ENCODE data around the gene SAP30L.

SAP30L gene

GRCh38 chr5:154467655-154468354 lies 22.0 kb downstream of the SAP30L start:
- Mint-ChIP-seq H3K4me3 (no peak overlapping the region), H3K27ac (no peak overlapping the region), H3K36me3 (no peaks in the 10 kb centered on the region), H3K4me1 (no peaks in the 10 kb centered on the region), H3K27me3 (peaks cover 24% of the 10 kb centered on the region), H3K9me3 (no peaks in the 10 kb centered on the region)

DNA sequence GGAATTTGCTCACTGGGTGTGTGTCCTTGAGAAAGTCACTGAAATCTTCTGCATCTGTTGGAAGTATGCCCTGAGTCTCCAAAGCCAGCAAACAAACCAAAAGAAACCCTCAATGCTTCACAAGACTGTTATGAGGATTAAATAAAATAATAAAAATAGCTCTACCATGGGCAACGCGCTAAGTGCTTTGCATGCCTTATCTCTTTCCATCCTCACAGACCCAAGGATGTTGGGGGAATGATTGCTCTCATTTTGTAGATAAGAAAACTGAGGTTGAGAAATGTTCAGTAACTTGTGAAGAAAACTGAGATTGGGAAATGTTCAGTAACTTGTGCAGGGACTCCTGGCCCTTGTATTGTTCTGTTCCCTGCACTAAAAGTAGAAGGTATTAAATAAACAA lies 24.3 kb downstream of the SAP30L start:
- H3K27ac Mint-ChIP-seq = no peak overlapping the region
- no peaks in the 10 kb centered on the region for H3K9me3 Mint-ChIP-seq
- H3K27me3 Mint-ChIP-seq = peaks cover 43% of the 10 kb centered on the region
- H3K36me3 Mint-ChIP-seq = no peaks in the 10 kb centered on the region
- peaks cover 22% of the 10 kb centered on the region for H3K4me1 Mint-ChIP-seq
- H3K4me3 Mint-ChIP-seq = no peak overlapping the region

- no peak overlapping the region for H3K4me3 Mint-ChIP-seq
- peaks cover 49% of the 10 kb centered on the region for H3K27me3 Mint-ChIP-seq
- no peak overlapping the region for H3K27ac Mint-ChIP-seq
- no peaks in the 10 kb centered on the region for H3K9me3 Mint-ChIP-seq
- peaks cover 32% of the 10 kb centered on the region for H3K4me1 Mint-ChIP-seq
- H3K36me3 Mint-ChIP-seq = no peaks in the 10 kb centered on the region
Observed at GRCh38 chr5:154470947-154471870, 25.4 kb downstream of the SAP30L start.

DNA sequence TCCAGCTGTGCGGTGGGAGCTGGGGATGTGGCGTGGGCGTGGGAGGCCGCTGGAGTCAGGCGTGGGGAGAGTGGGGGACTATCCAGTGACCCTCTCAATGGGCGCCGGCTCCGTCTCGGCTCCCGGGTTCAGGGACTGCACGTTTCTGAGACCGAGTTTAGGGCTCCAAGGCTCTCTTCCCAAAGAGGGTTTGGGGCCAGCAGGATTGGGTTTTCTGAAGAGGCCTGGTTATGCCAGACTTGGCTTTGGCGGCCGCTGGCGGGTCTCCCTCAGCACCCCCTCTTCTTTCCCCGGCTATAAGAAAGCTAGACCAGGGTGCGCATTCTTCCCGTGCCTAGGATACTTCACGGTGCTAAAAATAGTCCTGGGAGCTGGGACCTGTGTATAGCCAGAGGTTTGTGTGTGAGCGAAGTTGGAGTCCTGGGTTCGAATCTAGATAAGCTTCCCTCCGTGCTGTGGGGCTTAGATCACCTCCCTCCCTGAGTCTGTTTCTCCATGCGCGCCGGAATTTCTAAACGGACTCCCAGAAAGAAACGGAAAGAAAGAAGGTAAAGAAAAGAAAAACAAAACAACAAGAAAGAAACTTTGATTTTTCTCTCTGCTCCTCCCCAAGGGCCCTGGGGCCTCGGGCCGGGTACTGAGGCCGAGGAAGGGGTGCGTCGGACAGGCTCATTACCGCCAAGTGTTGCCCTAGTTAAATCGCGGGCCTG lies 27.2 kb downstream of the SAP30L start:
- H3K4me3 Mint-ChIP-seq = peak overlapping the region; percentile 66
- peaks cover 45% of the 10 kb centered on the region for H3K4me1 Mint-ChIP-seq
- no peaks in the 10 kb centered on the region for H3K9me3 Mint-ChIP-seq
- H3K27me3 Mint-ChIP-seq = peaks cover 58% of the 10 kb centered on the region
- H3K27ac Mint-ChIP-seq = peak overlapping the region; percentile 17
- no peaks in the 10 kb centered on the region for H3K36me3 Mint-ChIP-seq

DNA sequence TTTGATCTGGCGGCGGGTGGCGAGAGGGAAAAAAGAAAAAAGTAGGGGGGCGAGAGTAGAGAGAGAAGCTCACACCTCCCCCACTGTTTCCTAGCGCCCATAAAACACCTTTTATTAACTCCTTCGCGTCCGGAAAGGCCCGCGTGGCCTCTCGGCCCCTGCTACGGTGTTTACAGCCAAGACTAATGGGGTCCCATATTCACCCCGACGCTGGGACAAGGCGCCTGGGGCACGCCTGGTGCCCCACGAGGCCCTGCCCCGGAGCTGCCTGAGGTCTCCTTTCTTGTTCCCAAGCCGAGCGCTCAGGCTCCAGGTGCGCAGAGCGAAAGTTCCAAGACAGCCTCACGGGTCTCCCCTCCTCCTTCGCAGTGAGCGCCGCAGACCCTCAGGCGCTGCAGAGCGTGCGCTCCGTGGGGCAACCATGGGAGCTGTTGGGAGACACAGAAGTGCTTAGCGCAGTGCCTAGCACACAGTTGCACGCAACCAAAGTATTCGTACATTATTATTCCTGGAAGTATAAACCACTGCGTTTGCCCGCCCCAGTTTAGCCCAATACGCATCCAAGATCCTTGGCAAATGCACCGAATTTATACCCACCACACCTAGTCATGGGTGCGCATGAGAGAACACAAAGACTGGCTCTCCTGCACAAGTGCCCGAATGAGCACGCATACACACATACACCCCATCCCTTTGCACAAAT lies 27.9 kb downstream of the SAP30L start:
- Mint-ChIP-seq H3K36me3 (no peaks in the 10 kb centered on the region), H3K27me3 (peaks cover 57% of the 10 kb centered on the region), H3K27ac (no peak overlapping the region), H3K4me1 (peaks cover 45% of the 10 kb centered on the region), H3K4me3 (peak overlapping the region; percentile 66), H3K9me3 (no peaks in the 10 kb centered on the region)

GRCh38 chr5:154474396-154475334 lies 28.9 kb downstream of the SAP30L start:
- Mint-ChIP-seq H3K36me3 (no peaks in the 10 kb centered on the region), H3K27me3 (peaks cover 62% of the 10 kb centered on the region), H3K27ac (peak overlapping the region; percentile 20), H3K4me3 (peak overlapping the region; percentile 28), H3K4me1 (peaks cover 53% of the 10 kb centered on the region), H3K9me3 (no peaks in the 10 kb centered on the region)

- peak overlapping the region; percentile 28 for H3K4me3 Mint-ChIP-seq
- no peaks in the 10 kb centered on the region for H3K36me3 Mint-ChIP-seq
- H3K27me3 Mint-ChIP-seq = peaks cover 64% of the 10 kb centered on the region
- no peaks in the 10 kb centered on the region for H3K9me3 Mint-ChIP-seq
- H3K27ac Mint-ChIP-seq = no peak overlapping the region
- H3K4me1 Mint-ChIP-seq = peaks cover 59% of the 10 kb centered on the region
Observed at GRCh38 chr5:154475591-154476353, 30.0 kb downstream of the SAP30L start.

- Mint-ChIP-seq H3K27me3 (peaks cover 66% of the 10 kb centered on the region), H3K9me3 (no peaks in the 10 kb centered on the region), H3K27ac (no peak overlapping the region), H3K4me1 (peaks cover 59% of the 10 kb centered on the region), H3K4me3 (peak overlapping the region; percentile 55), H3K36me3 (no peaks in the 10 kb centered on the region)
Observed at GRCh38 chr5:154476354-154477205, 30.8 kb downstream of the SAP30L start.

DNA sequence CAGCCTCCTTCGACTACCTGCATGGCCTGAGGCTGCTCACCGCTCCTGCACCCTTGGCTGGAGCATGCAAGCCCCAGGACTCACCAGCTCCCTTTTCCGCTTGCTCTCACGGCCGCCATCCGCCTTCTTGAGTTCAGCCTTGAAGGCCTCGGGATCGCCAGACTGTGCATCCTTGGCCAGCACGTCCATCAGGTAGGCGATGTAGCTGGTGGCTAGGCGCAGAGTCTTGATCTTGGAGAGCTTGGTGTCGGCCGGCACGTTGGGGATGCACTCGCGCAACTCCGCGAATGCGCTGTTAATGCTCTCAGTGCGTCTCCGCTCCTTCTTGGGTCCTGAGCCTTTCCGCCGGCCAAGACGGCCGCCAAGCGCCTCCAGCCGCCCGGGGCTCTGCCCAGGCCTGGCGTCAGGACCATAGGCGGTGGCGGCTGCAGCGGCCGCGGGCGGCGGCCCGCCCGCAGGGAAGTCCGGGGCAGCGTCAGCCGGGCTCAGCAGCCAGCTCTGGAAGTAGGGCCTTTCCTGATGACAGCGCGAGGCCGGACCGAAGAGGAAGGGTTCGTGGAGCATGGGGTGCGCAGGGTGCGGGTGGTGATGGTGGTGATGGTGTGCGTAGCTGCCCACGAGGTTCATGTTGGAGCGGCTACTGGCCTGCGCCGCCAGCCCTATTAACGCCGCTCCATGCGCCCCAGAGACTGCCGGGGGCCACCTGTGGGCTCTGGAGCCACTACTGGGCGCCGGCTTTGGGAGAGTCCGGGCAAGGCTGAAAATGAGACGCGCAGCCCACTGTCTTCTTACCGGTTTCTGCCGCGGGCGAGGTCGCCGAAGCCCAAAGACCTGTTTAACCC lies 31.8 kb downstream of the SAP30L start:
- Mint-ChIP-seq H3K27ac (peak overlapping the region; percentile 48), H3K27me3 (peaks cover 67% of the 10 kb centered on the region), H3K9me3 (no peaks in the 10 kb centered on the region), H3K36me3 (no peaks in the 10 kb centered on the region), H3K4me3 (peak overlapping the region; percentile 45), H3K4me1 (peaks cover 60% of the 10 kb centered on the region)

DNA sequence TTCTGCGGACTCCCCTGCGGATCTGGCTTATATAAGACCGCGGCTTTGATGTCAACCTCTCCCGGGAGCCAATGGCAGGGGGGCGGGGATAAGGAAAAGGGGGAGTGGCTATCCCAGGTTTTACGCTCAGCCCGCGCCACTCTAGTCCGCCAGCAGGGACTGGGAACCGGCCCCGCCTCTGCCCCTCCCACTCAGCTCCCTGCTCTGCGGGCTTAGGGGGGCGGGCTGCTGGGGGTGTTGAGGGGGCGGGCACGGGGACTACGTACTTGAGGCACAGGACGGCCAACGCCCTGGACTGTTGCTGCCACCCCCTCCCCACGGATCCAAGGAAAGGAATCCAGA lies 32.4 kb downstream of the SAP30L start, which contains the start of gene HAND1:
Gene HAND1 (minus strand): TSS at position 4 of the 342 bp plus-strand sequence. CDS start 219 bp downstream, outside the sequence.
- peak within 1 kb of the TSS; percentile 48 for H3K27ac Mint-ChIP-seq
- peaks cover 68% of the 10 kb centered on the region for H3K27me3 Mint-ChIP-seq
- peaks cover 62% of the 10 kb centered on the region for H3K4me1 Mint-ChIP-seq
- H3K4me3 Mint-ChIP-seq = peak within 1 kb of the TSS; percentile 45
- H3K36me3 Mint-ChIP-seq = no peaks in the 10 kb centered on the region
- no peaks in the 10 kb centered on the region for H3K9me3 Mint-ChIP-seq

DNA sequence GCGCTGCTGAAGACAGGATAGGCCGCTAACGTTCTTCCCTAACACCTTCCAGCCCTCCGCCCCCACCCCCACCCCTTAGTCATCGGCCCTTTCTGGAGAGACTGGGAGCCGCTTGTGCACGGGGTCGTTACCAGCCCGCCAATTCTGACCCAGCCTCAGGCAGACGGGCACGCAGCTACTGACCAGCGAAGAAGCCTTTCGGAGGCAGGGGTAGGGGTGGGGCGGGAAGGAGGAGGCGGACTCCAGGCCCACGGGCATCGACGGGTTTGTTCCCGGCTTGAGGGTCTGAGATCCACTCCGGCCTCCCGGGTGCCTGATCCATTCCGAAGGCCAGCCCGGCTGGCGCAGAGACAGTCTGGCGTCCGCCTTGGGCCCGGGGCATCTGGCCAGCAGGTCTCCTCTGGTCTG lies 33.0 kb downstream of the SAP30L start:
- no peaks in the 10 kb centered on the region for H3K36me3 Mint-ChIP-seq
- H3K27ac Mint-ChIP-seq = no peak overlapping the region
- H3K4me3 Mint-ChIP-seq = no peak overlapping the region
- H3K27me3 Mint-ChIP-seq = peaks cover 70% of the 10 kb centered on the region
- peaks cover 60% of the 10 kb centered on the region for H3K4me1 Mint-ChIP-seq
- H3K9me3 Mint-ChIP-seq = no peaks in the 10 kb centered on the region

DNA sequence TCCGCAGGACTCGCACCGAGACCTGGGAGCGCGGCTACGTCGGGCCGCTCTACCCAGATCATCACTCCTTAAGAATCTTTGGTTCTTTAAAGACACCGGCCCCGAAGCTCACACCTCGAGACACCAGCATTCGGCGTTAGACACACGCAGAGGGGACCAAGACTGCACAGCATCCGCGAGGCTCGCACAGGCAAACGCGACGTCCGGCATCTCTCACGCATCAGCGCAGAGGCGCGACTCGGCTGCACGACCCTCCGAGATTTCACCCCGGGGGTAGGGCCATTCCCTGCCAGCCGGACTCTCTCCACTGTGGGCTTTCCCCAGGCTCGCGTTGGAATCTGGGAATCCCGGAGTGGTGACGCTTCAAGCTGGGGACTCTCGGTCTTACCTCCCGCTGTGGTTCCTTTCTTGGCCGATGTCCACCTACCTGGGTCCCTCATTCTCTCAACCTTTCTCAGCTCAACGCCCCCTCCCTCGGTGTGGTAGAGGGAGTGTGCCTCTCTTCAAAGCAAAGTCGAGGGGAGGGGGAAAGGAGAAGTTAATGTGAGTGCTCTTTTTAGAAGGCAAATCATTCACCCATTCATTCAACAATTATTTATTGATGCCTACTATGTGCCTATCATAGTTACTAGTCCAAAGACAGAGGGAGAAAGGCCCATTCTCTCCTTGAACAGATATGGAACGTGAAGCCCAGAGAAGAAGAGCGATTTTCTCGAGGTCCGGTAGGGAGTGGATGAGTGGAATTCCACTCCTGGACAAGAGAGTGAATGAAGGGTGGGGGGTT lies 33.6 kb downstream of the SAP30L start:
- Mint-ChIP-seq H3K27ac (peak overlapping the region; percentile 80), H3K9me3 (no peaks in the 10 kb centered on the region), H3K4me3 (peak overlapping the region; percentile 31), H3K27me3 (peaks cover 70% of the 10 kb centered on the region), H3K36me3 (no peaks in the 10 kb centered on the region), H3K4me1 (peaks cover 59% of the 10 kb centered on the region)

All from activated naive CD4-positive, alpha-beta T cell treated with anti-CD3 and anti-CD28 coated beads, Interleukin-2, amount 50 U/mL, for 24 hours (primary cell).